K562 (cell line): ENCODE results near the gene NR2F2. TPM values are rescaled to one million over a fixed set of nuclear protein-coding genes. Genes with fewer than 3 reads are reported as not detected.

Experiments
- ATAC-seq: fragments of 200-7000 bp; cut with Tn5 transposase; 3 replicates; pipeline ENCODE4 v1.9.1; 2020; ENCODE audit warnings: moderate library complexity
- BruUV-seq: library from RNA; stranded (reverse); fragments of 400-500 nt; replicated peaks from 2 replicates; lab custom pipeline; 2021; lab: Mats Ljungman, UMichigan
- CTCF ChIA-PET: fragments of 300-600 bp; formaldehyde crosslinking; extraction: SDS; loops from one replicate; lab custom pipeline; 2021; ENCODE audit warnings: low intra/inter-chr PET ratio; lab: Yijun Ruan, JAX
- POLR2A ChIA-PET: fragments of 300-600, 350-650 bp; sonication (Branson Sonifier 250); formaldehyde crosslinking; extraction: SDS; loops from one replicate; lab custom pipeline; 2021; ENCODE audit warnings: antibody characterized with exemption, inconsistent platforms; lab: Yijun Ruan, JAX
- DNase-seq, 4 experiments: peaks; one replicate each; pipeline versions ENCODE4 v3.0.0 to v3.0.0-alpha.2; 2011 to 2018; ENCODE audit warnings: low spot score in 3 of 4, mixed read lengths in 3 of 4; ENCODE audit errors: extremely low read depth in 1 of 4
- FAIRE-seq: peaks from 2 replicates; lab custom pipeline; 2011; peaks lifted over from hg19 to GRCh38; lab: Jason Lieb, UNC
- H2AFZ ChIP-seq: 2 replicates; pipeline ENCODE4 v1.6.0; 2011; ENCODE audit warnings: low read depth, low read length, control low read depth, inconsistent platforms
- H3K27ac ChIP-seq: fragments of 200-600 bp; 3 replicates; pipeline ENCODE4 v1.8.0; 2011; ENCODE audit warnings: low read depth, mild to moderate bottlenecking, control low read depth, inconsistent platforms, low read length, moderate library complexity, mixed read lengths; ENCODE audit errors: extremely low read depth
- H3K27me3 ChIP-seq, 2 experiments: fragments of 300-600 bp in 1 of 2; 2 replicates in 1 of 2; 3 replicates in 1 of 2; pipeline versions ENCODE4 v1.6.0 to v1.8.0; 2011; ENCODE audit warnings: inconsistent platforms in 2 of 2, low read length in 2 of 2, mild to moderate bottlenecking in 1 of 2, mixed read lengths in 1 of 2, moderate library complexity in 1 of 2; ENCODE audit not compliant: control insufficient read depth in 2 of 2, insufficient read depth in 2 of 2
- H3K36me3 ChIP-seq: fragments of 300-600 bp; 3 replicates; pipeline ENCODE4 v1.8.0; 2011; ENCODE audit warnings: mild to moderate bottlenecking, low read length, inconsistent platforms; ENCODE audit not compliant: control insufficient read depth, insufficient read depth
- H3K4me1 ChIP-seq, 2 experiments: fragments of 200-600 bp in 1 of 2; replicated peaks in 1 of 2; 2 replicates in 1 of 2; 3 replicates in 1 of 2; pipeline versions ENCODE4 v1.5.1 to v1.8.0; 2011; ENCODE audit warnings: inconsistent platforms in 2 of 2, low read length in 2 of 2, mild to moderate bottlenecking in 1 of 2, mixed read lengths in 1 of 2, moderate library complexity in 1 of 2; ENCODE audit not compliant: control insufficient read depth in 2 of 2, insufficient read depth in 2 of 2
- H3K4me2 ChIP-seq: 2 replicates; pipeline ENCODE4 v1.6.1; 2011; ENCODE audit warnings: low read length, control low read depth, inconsistent platforms, mixed read lengths; ENCODE audit not compliant: insufficient read depth
- H3K4me3 ChIP-seq: fragments of 200-600 bp; sonication (generic), shearing (Covaris generic); 2 replicates; pipeline ENCODE4 v1.5.1; 2016; ENCODE audit warnings: control low read depth, inconsistent platforms
- H3K79me2 ChIP-seq: fragments of 200-600 bp; 3 replicates; pipeline ENCODE4 v1.8.0; 2011; ENCODE audit warnings: low read length, inconsistent platforms; ENCODE audit not compliant: control insufficient read depth, insufficient read depth
- H3K9ac ChIP-seq, 2 experiments: 2 replicates each; pipeline versions ENCODE4 v1.6.0 to v1.6.1; 2011; ENCODE audit warnings: low read depth in 2 of 2, low read length in 2 of 2, control low read depth in 1 of 2, inconsistent platforms in 1 of 2, mild to moderate bottlenecking in 1 of 2, mixed read lengths in 1 of 2; ENCODE audit not compliant: insufficient read depth in 1 of 2
- H3K9me1 ChIP-seq: one replicate; pipeline ENCODE4 v1.6.0; 2011; ENCODE audit warnings: inconsistent platforms, mild to moderate bottlenecking, low read length, moderate library complexity; ENCODE audit not compliant: control insufficient read depth, insufficient read depth
- H3K9me3 ChIP-seq: replicated peaks from 2 replicates; pipeline ENCODE4 v1.5.1; 2011; ENCODE audit warnings: low read depth, low read length, inconsistent platforms; ENCODE audit not compliant: control insufficient read depth, insufficient read depth
- H4K20me1 ChIP-seq: replicated peaks from 2 replicates; pipeline ENCODE4 v1.6.1; 2011; ENCODE audit warnings: low read length, inconsistent platforms, mixed read lengths; ENCODE audit not compliant: control insufficient read depth, insufficient read depth
- ADNP ChIP-seq: fragments of 200-800 bp; sonication (Bioruptor generic); IDR thresholded peaks from 2 replicates; pipeline ENCODE4 v1.6.1; 2016; ENCODE audit warnings: missing genetic modification characterization, missing compliant biosample characterization
- CHD2 ChIP-seq: IDR thresholded peaks from 2 replicates; pipeline ENCODE4 v1.6.1; 2011; ENCODE audit warnings: low read depth, low read length
- FUS ChIP-seq: fragments of 200-400 bp; formaldehyde crosslinking; optimal IDR thresholded peaks from 2 replicates; pipeline ENCODE3; 2017; ENCODE audit warnings: low read depth, low read length
- KHSRP ChIP-seq: fragments of 450-650 bp; IDR thresholded peaks from 2 replicates; pipeline ENCODE4 v1.6.1; 2017
- KLF10 ChIP-seq: fragments of 250-450 bp; sonication (Bioruptor Pico); IDR thresholded peaks from 2 replicates; pipeline ENCODE4 v1.6.1; 2021; ENCODE audit warnings: matching md5 sums
- MAZ ChIP-seq, 2 experiments: fragments of 450-650 bp in 1 of 2; sonication (generic) in 1 of 2; formaldehyde crosslinking; IDR thresholded peaks in 1 of 2; conservative IDR thresholded peaks in 1 of 2; 2 replicates each; pipeline versions ENCODE4 v1.4.0 to v1.5.0; 2020; ENCODE audit warnings: mild to moderate bottlenecking in 1 of 2, missing genetic modification reagents in 1 of 2
- MYNN ChIP-seq, 2 experiments: sonication (generic); formaldehyde crosslinking in 1 of 2; IDR thresholded peaks; 2 replicates each; pipeline versions ENCODE4 v1.5.0 to v1.6.1; 2016 to 2020; ENCODE audit warnings: antibody characterized with exemption in 1 of 2, missing genetic modification reagents in 1 of 2
- NRF1 ChIP-seq, 2 experiments: fragments of 450-650 bp; IDR thresholded peaks in 1 of 2; conservative IDR thresholded peaks in 1 of 2; 2 replicates each; pipeline ENCODE4 v1.6.1; 2014; ENCODE audit warnings: mild to moderate bottlenecking in 2 of 2
- PHF8 ChIP-seq: fragments of 200-600 bp; sonication (generic); IDR thresholded peaks from 2 replicates; pipeline ENCODE4 v1.6.1; 2012; ENCODE audit warnings: mixed run types, mild to moderate bottlenecking, inconsistent platforms, low read length, moderate library complexity, borderline replicate concordance
- RBFOX2 ChIP-seq: fragments of 200-400 bp; formaldehyde crosslinking; IDR thresholded peaks from 2 replicates; pipeline ENCODE4 v1.6.1; 2017; ENCODE audit warnings: low read depth, mild to moderate bottlenecking, low read length, moderate library complexity
- RBM22 ChIP-seq: fragments of 200-400 bp; formaldehyde crosslinking; IDR thresholded peaks from 2 replicates; pipeline ENCODE4 v1.6.1; 2018; ENCODE audit warnings: low read length, low read depth; ENCODE audit not compliant: poor library complexity, severe bottlenecking
- SIN3A ChIP-seq, 2 experiments: fragments of 150-350 bp in 1 of 2; IDR thresholded peaks; 2 replicates each; pipeline ENCODE4 v1.6.1; 2011 to 2016; ENCODE audit warnings: borderline replicate concordance in 2 of 2, low read depth in 2 of 2, low read length in 2 of 2, mild to moderate bottlenecking in 2 of 2, moderate library complexity in 2 of 2; ENCODE audit not compliant: control insufficient read depth in 1 of 2
- TFAP4 ChIP-seq: sonication (generic); formaldehyde crosslinking; IDR thresholded peaks from 2 replicates; pipeline ENCODE4 v1.8.0; 2022; ENCODE audit warnings: missing genetic modification reagents, mild to moderate bottlenecking, moderate library complexity, borderline replicate concordance
- ZC3H4 ChIP-seq: sonication (generic); formaldehyde crosslinking; IDR thresholded peaks from 2 replicates; pipeline ENCODE4 v1.9.0; 2021; ENCODE audit warnings: missing genetic modification reagents, borderline replicate concordance
- ZNF263 ChIP-seq: sonication (generic); formaldehyde crosslinking; IDR thresholded peaks from 2 replicates; pipeline ENCODE4 v1.8.0; 2022; ENCODE audit warnings: mild to moderate bottlenecking, missing genetic modification reagents, borderline replicate concordance
- ZNF354B ChIP-seq: fragments of 250-450 bp; sonication (Bioruptor Pico); IDR thresholded peaks from 2 replicates; pipeline ENCODE4 v1.4.0; 2020
- ZNF740 ChIP-seq, 3 experiments: fragments of 200-800 bp in 1 of 3; sonication (Bioruptor generic) in 1 of 3; sonication (generic) in 1 of 3; formaldehyde crosslinking in 1 of 3; IDR thresholded peaks; 2 replicates each; pipeline versions ENCODE4 v1.6.1 to v1.8.0; 2016 to 2022; ENCODE audit warnings: mild to moderate bottlenecking in 2 of 3, missing compliant biosample characterization in 2 of 3, missing genetic modification characterization in 2 of 3, missing genetic modification reagents in 1 of 3
- ZNF766 ChIP-seq: fragments of 200-800 bp; sonication (Bioruptor generic); conservative IDR thresholded peaks from 2 replicates; pipeline ENCODE4 v1.6.1; 2016; ENCODE audit warnings: missing genetic modification characterization, missing compliant biosample characterization
- WGBS: fragments of 100-300 bp; shearing (Covaris generic); methylation state at CpG from one replicate; pipeline ENCODE4 v1.1.6; 2016; ENCODE audit warnings: low coverage, mixed read lengths; ENCODE audit not compliant: insufficient coverage; ENCODE audit errors: missing lambda C conversion rate; 5-methylcytosine and 5-hydroxymethylcytosine counted together
- in situ Hi-C: fragments of 300-500 bp; cut with MboI; formaldehyde crosslinking; loops from 4 replicates; pipeline ENCODE4 v1.15.0; 2018; ENCODE audit warnings: inconsistent platforms, mixed read lengths
- intact Hi-C: fragments of 100-400 bp; cut with micrococcal nuclease; formaldehyde crosslinking; loops from 2 replicates; pipeline ENCODE4 v1.14.2; 2022
- polyA plus RNA-seq, 8 experiments: library from polyadenylated mRNA; depleted of rRNA in 4 of 8; stranded (reverse) in 5 of 8; unstranded in 3 of 8; fragments of >200 nt; fragmentation: Nextera tagmentation in 2 of 8; fragmentation: Illumina TruSeq in 1 of 8; extraction: Ambion mirVana in 2 of 8; extraction: Trizol in 1 of 8; gene quantifications; 2 replicates each; pipeline versions ENCODE4 v1.2.1 to v1.2.3, GENCODE V29; 2011 to 2014; ENCODE audit warnings: inconsistent platforms in 1 of 8, missing spikeins in 1 of 8
- total RNA-seq, 7 experiments: library from RNA; depleted of rRNA in 6 of 7; stranded (reverse); fragments of >200 nt in 6 of 7; fragmentation: Illumina TruSeq in 2 of 7; extraction: Trizol in 2 of 7; gene quantifications; 2 replicates each; pipeline versions ENCODE4 v1.2.1 to v1.2.3, GENCODE V29; 2011 to 2021; ENCODE audit warnings: low replicate concordance in 1 of 7

NR2F2 gene
- total and polyA plus RNA-seq, 9 of the 15 experiments (the other 6 are each of a cell fraction or from before 2014, with no cell fraction given), result 6.0 to 51.8 (median 11.1) TPM

GRCh38 chr15:96330064-96330449, 443 bp upstream of the NR2F2 start:
- peak; percentile 33 for ATAC-seq
- H3K4me1 ChIP-seq, result peaks cover 27 to 36% of the 10 kb centered on the region in 2 experiments
- peak overlapping the region; percentile 87 for H3K4me2 ChIP-seq
- H3K79me2 ChIP-seq, result peaks cover 81% of the 10 kb centered on the region
- peaks cover 10% of the 10 kb centered on the region; the same call in 1 of the 2 replicates for H4K20me1 ChIP-seq
- peak overlapping the region; percentile 89 for H2AFZ ChIP-seq
- peak overlapping the region; percentile 71 for H3K27ac ChIP-seq
- intact Hi-C loops, result loop anchor here (1.0 to 10.0 kb wide), 5 partner anchors 57 to 1632 kb away; partner anchors contain the start of gene ARRDC4
- peak; percentile 32 for FAIRE-seq
- peak overlapping the region; percentile 55 for H3K4me3 ChIP-seq
- H3K9me3 ChIP-seq, result no peaks in the 10 kb centered on the region
- CTCF ChIA-PET, result no interaction called here
- BruUV-seq, result no TSS peak
- peaks cover 11% of the 10 kb centered on the region; the same call in 2 of the 3 replicates for H3K36me3 ChIP-seq
- no peak for DNase-seq
- no peaks in the 10 kb centered on the region for H3K9me1 ChIP-seq
- WGBS, result under 1% methylated on average over 22 of the region's 37 CpGs
- peak overlapping the region; percentile 70 to 87 for H3K9ac ChIP-seq
- POLR2A ChIA-PET, result interaction anchor here (0.6 to 1.3 kb wide), 3 partner anchors 9 to 399 kb away, joined by 3 to 5 read pairs (median 4); no protein-coding TSS in a partner anchor
- no peaks in the 10 kb centered on the region for H3K27me3 ChIP-seq
- in situ Hi-C loops, result loop anchor here (10.0 to 25.0 kb wide), 2 partner anchors 405 to 907 kb away; no protein-coding TSS in a partner anchor
- TF ChIP-seq MAZ (CRISPR knock-in tag; conservative IDR thresholded peaks at IDR 0.05 in 1 of 2, IDR thresholded peaks at IDR 0.05 in 1 of 2), result no peak
- peak; percentile 4; the same call in 1 of the 2 replicates for TF ChIP-seq TFAP4
- peak; percentile 41; the same call in 1 of the 2 replicates for TF ChIP-seq PHF8
- 0 out of 4 replicates have a peak, but pooled peaks of 1 of the 2 experiments have one; percentile 8 for TF ChIP-seq SIN3A (IDR thresholded peaks at IDR 0.05; ENCODE audit: borderline replicate concordance in 2 of 2, control insufficient read depth in 1 of 2, low read depth in 2 of 2, low read length in 2 of 2)
- TF ChIP-seq ZNF263 (CRISPR knock-in tag), result peak; percentile 14; the same call in 1 of the 2 replicates
- no peak for TF ChIP-seq KLF10 (CRISPR knock-in tag)
- 0 out of 2 replicates have a peak, but pooled peaks have one; percentile 33 for TF ChIP-seq ZNF766 (CRISPR knock-in tag)
- TF ChIP-seq RBM22, result peak; percentile 1
- TF ChIP-seq ADNP, result no peak
- peak; percentile 43; the same call in 1 of the 2 replicates for TF ChIP-seq CHD2
- TF ChIP-seq RBFOX2, result peak; percentile 77
- TF ChIP-seq ZNF354B (CRISPR knock-in tag), result no peak
- TF ChIP-seq FUS, result no peak
- TF ChIP-seq ZNF740 (CRISPR knock-in tag; IDR thresholded peaks at IDR 0.05), result peak; percentile 67; the same call in 1 of the 2 replicates
- peak in 1 of 2 experiments; percentile 59; a peak in 1 of 4 replicates for TF ChIP-seq ZNF740 (tag; IDR thresholded peaks at IDR 0.05)
- no peak for TF ChIP-seq MYNN (IDR thresholded peaks at IDR 0.05)
- no peak for TF ChIP-seq MYNN (CRISPR knock-in tag; IDR thresholded peaks at IDR 0.05)
- no peak for TF ChIP-seq ZC3H4 (CRISPR knock-in tag)
- TF ChIP-seq NRF1 (conservative IDR thresholded peaks at IDR 0.05 in 1 of 2, IDR thresholded peaks at IDR 0.05 in 1 of 2), result 0 out of 4 replicates have a peak, but pooled peaks of 1 of the 2 experiments have one; percentile 25
- no peak for TF ChIP-seq KHSRP
